Measurements from ENCODE around the gene STK38.

GRCh38 chr6:36545767-36546307, 1.4 kb downstream of the STK38 start:
- no peak for TF ChIP-seq POLR2AphosphoS5 (IDR thresholded peaks at IDR 0.05; ENCODE audit: low read depth, low read length)
- no peak for TF ChIP-seq CTCF (IDR thresholded peaks at IDR 0.05 in 2 of 3, conservative IDR thresholded peaks at IDR 0.05 in 1 of 3; ENCODE audit: borderline replicate concordance in 1 of 3, insufficient read depth in 1 of 3, low read depth in 2 of 3, low read length in 2 of 3)
- no peak for TF ChIP-seq YY1 (IDR thresholded peaks at IDR 0.05; ENCODE audit: extremely low read depth, insufficient replicate concordance, low read depth, low read length)
- TF ChIP-seq MAX (IDR thresholded peaks at IDR 0.05): no peak
- no peak for TF ChIP-seq POLR2A (IDR thresholded peaks at IDR 0.05; ENCODE audit: borderline replicate concordance, extremely low read depth, insufficient read depth, insufficient read length)
- no peak for TF ChIP-seq REST (IDR thresholded peaks at IDR 0.05; ENCODE audit: low read depth)

Measured in HCT116 (cell line).